H9 (cell line): ENCODE measurements around the gene MYOCOS. TPM values are rescaled to one million over a fixed set of nuclear protein-coding genes. Genes with fewer than 3 reads are reported as not detected.
"Not testable (repeated sequence)": the region's sequence is repeated elsewhere in the genome, so short reads cannot be mapped to it uniquely, and the experiment has no call there.

Source experiments
- DNase-seq: peaks from one replicate; pipeline ENCODE4 v3.0.0-alpha.2; 2017
- H2AFZ ChIP-seq: one replicate; pipeline ENCODE4 v1.6.1; 2013; ENCODE audit warnings: mild to moderate bottlenecking, low read length, control low read depth, moderate library complexity
- H2AK5ac ChIP-seq: 2 replicates; pipeline ENCODE4 v1.6.1; 2013; ENCODE audit warnings: low read length, control low read depth, mixed read lengths; ENCODE audit not compliant: insufficient read length
- H2BK120ac ChIP-seq: one replicate; pipeline ENCODE4 v1.6.1; 2013; ENCODE audit warnings: low read depth, mild to moderate bottlenecking, low read length, control low read depth, inconsistent platforms; ENCODE audit not compliant: poor library complexity, severe bottlenecking
- H2BK12ac ChIP-seq: 2 replicates; pipeline ENCODE4 v1.6.1; 2013; ENCODE audit warnings: low read length, control low read depth, mixed read lengths, low read depth; ENCODE audit not compliant: insufficient read length
- H2BK15ac ChIP-seq: 2 replicates; pipeline ENCODE4 v1.6.1; 2013; ENCODE audit warnings: low read depth, low read length, control low read depth
- H2BK20ac ChIP-seq: one replicate; pipeline ENCODE4 v1.6.1; 2013; ENCODE audit warnings: low read depth, mild to moderate bottlenecking, low read length, control low read depth, inconsistent platforms; ENCODE audit not compliant: poor library complexity, severe bottlenecking
- H2BK5ac ChIP-seq: 2 replicates; pipeline ENCODE4 v1.6.1; 2013; ENCODE audit warnings: low read length, control low read depth, mixed read lengths; ENCODE audit not compliant: insufficient read length
- H3K14ac ChIP-seq: 2 replicates; pipeline ENCODE4 v1.6.1; 2013; ENCODE audit warnings: low read length, control low read depth; ENCODE audit not compliant: insufficient read depth
- H3K18ac ChIP-seq: 2 replicates; pipeline ENCODE4 v1.6.1; 2013; ENCODE audit warnings: low read depth, mild to moderate bottlenecking, mixed read lengths, low read length, control low read depth; ENCODE audit not compliant: insufficient read length
- H3K23ac ChIP-seq: 2 replicates; pipeline ENCODE4 v1.6.1; 2013; ENCODE audit warnings: low read length, control low read depth, mixed read lengths, low read depth; ENCODE audit not compliant: insufficient read length
- H3K23me2 ChIP-seq: 2 replicates; pipeline ENCODE4 v1.6.1; 2013; ENCODE audit warnings: low read depth, mild to moderate bottlenecking, mixed read lengths, low read length, control low read depth; ENCODE audit not compliant: insufficient read length, poor library complexity, severe bottlenecking
- H3K27ac ChIP-seq: 2 replicates; pipeline ENCODE4 v1.5.1; 2013; ENCODE audit warnings: low read length, control low read depth, mixed read lengths, low read depth; ENCODE audit not compliant: insufficient read length
- H3K27me3 ChIP-seq: 2 replicates; pipeline ENCODE4 v1.6.1; 2013; ENCODE audit warnings: low read length, control low read depth, inconsistent platforms; ENCODE audit not compliant: insufficient read depth
- H3K4ac ChIP-seq: 2 replicates; pipeline ENCODE4 v1.6.1; 2013; ENCODE audit warnings: low read depth, mild to moderate bottlenecking, control low read depth, inconsistent platforms, low read length, moderate library complexity
- H3K4me1 ChIP-seq: 2 replicates; pipeline ENCODE4 v1.6.1; 2013; ENCODE audit warnings: low read length, control low read depth, inconsistent platforms; ENCODE audit not compliant: insufficient read depth
- H3K4me2 ChIP-seq: 2 replicates; pipeline ENCODE4 v1.6.1; 2013; ENCODE audit warnings: low read length, control low read depth, mixed read lengths; ENCODE audit not compliant: insufficient read length, insufficient read depth
- H3K56ac ChIP-seq: 2 replicates; pipeline ENCODE4 v1.6.1; 2013; ENCODE audit warnings: low read depth, mild to moderate bottlenecking, mixed read lengths, low read length, control low read depth; ENCODE audit not compliant: insufficient read length
- H3K79me1 ChIP-seq: 2 replicates; pipeline ENCODE4 v1.6.1; 2013; ENCODE audit warnings: low read depth, mild to moderate bottlenecking, moderate library complexity, low read length, control low read depth, inconsistent platforms; ENCODE audit not compliant: insufficient read depth, poor library complexity, severe bottlenecking
- H3K79me2 ChIP-seq: 2 replicates; pipeline ENCODE4 v1.6.1; 2013; ENCODE audit warnings: low read length, control low read depth, inconsistent platforms; ENCODE audit not compliant: insufficient read depth
- H3K9ac ChIP-seq: 2 replicates; pipeline ENCODE4 v1.6.1; 2013; ENCODE audit warnings: low read length, control low read depth, mixed read lengths; ENCODE audit not compliant: insufficient read length; ENCODE audit errors: extremely low read depth
- H3K9me3 ChIP-seq: one replicate; pipeline ENCODE4 v1.6.1; 2013; ENCODE audit warnings: low read depth, low read length, inconsistent platforms; ENCODE audit not compliant: control insufficient read depth
- H3T11ph ChIP-seq: one replicate; pipeline ENCODE4 v1.6.1; 2013; ENCODE audit warnings: mild to moderate bottlenecking, low read length, control low read depth, inconsistent platforms
- H4K20me1 ChIP-seq: one replicate; pipeline ENCODE4 v1.6.1; 2013; ENCODE audit not compliant: control insufficient read depth, insufficient read length, insufficient read depth
- H4K5ac ChIP-seq: 2 replicates; pipeline ENCODE4 v1.6.1; 2013; ENCODE audit warnings: low read depth, mild to moderate bottlenecking, mixed read lengths, low read length, control low read depth; ENCODE audit not compliant: insufficient read length
- H4K8ac ChIP-seq: replicated peaks from 2 replicates; pipeline ENCODE4 v1.6.1; 2013; ENCODE audit warnings: low read length, control low read depth, mixed read lengths, low read depth; ENCODE audit not compliant: insufficient read length
- H4K91ac ChIP-seq: 2 replicates; pipeline ENCODE4 v1.6.1; 2013; ENCODE audit warnings: low read depth, mild to moderate bottlenecking, moderate library complexity, mixed read lengths, low read length, control low read depth; ENCODE audit not compliant: insufficient read length
- H3K27ac Mint-ChIP-seq, 3 experiments: 2 replicates in 2 of 3; 3 replicates in 1 of 3; pipeline ENCODE4 v1.8.0; 2020 to 2021; ENCODE audit warnings: mixed read lengths in 3 of 3, mild to moderate bottlenecking in 1 of 3, moderate library complexity in 1 of 3
- H3K27me3 Mint-ChIP-seq: 2 replicates; pipeline ENCODE4 v1.8.0; 2021; ENCODE audit warnings: low read depth, mild to moderate bottlenecking, moderate library complexity, mixed read lengths
- H3K36me3 Mint-ChIP-seq, 3 experiments: 2 replicates in 2 of 3; 3 replicates in 1 of 3; pipeline ENCODE4 v1.8.0; 2020 to 2021; ENCODE audit warnings: low read depth in 3 of 3, mixed read lengths in 3 of 3; ENCODE audit not compliant: insufficient read depth in 1 of 3
- H3K4me1 Mint-ChIP-seq, 2 experiments: 2 replicates each; pipeline ENCODE4 v1.8.0; 2020; ENCODE audit warnings: mixed read lengths in 2 of 2
- H3K4me3 Mint-ChIP-seq, 2 experiments: 2 replicates in 1 of 2; 3 replicates in 1 of 2; pipeline ENCODE4 v1.8.0; 2020 to 2021; ENCODE audit warnings: mild to moderate bottlenecking in 2 of 2, mixed read lengths in 2 of 2, moderate library complexity in 1 of 2
- H3K9me3 Mint-ChIP-seq, 2 experiments: 2 replicates in 1 of 2; 3 replicates in 1 of 2; pipeline ENCODE4 v1.8.0; 2020; ENCODE audit warnings: mild to moderate bottlenecking in 2 of 2, mixed read lengths in 2 of 2, moderate library complexity in 1 of 2
- CTCF ChIP-seq: fragments of 200-600 bp; sonication (generic); conservative IDR thresholded peaks from 3 replicates; pipeline ENCODE4 v1.8.0; 2021; ENCODE audit warnings: antibody characterized with exemption, mild to moderate bottlenecking
- WGBS: extraction: QIAGEN DNeasy Blood & Tissue Kit; methylation state at CpG from one replicate; pipeline ENCODE4 v1.1.7; 2013; ENCODE audit warnings: missing lambda C conversion rate, low lambda C conversion rate, mixed read lengths; ENCODE audit not compliant: insufficient read length; ENCODE audit errors: extremely low coverage; 5-methylcytosine and 5-hydroxymethylcytosine counted together
- total RNA-seq: library from RNA; stranded (reverse); gene quantifications from 2 replicates; pipeline ENCODE4 v1.2.1, GENCODE V29; 2021

The MYOCOS gene
- total RNA-seq, 1 experiment from 2014 or later = 0.13 TPM

DNA sequence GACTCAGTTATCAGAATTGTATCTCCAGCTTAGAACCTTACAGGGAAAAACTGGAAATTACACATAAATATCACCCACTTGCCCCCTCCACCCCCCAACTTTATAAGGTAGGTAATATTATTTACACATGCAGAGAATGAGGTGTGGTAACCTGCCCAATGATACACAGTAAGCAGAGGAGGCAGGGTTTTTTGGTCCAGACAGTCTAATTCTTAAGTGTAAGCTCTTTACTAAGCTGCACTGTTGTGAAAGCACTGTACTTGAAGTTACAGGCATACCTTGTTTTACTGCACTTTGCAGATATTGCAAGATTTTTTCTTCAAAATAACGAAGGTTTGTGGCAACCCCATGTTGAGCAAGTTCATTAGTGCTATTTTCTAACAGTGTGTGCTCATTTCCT is 24.8 kb upstream of the MYOCOS start:
- Histone ChIP-seq H3K27me3 (no peaks in the 10 kb centered on the region), H2AK5ac (no peak overlapping the region), H2BK20ac (no peak overlapping the region), H2BK12ac (no peak overlapping the region), H3K79me1 (no peaks in the 10 kb centered on the region), H3K9ac (no peak overlapping the region), H3K27ac (no peak overlapping the region), H2BK15ac (no peak overlapping the region), H3K23ac (no peak overlapping the region), H3K56ac (no peak overlapping the region), H3K4ac (no peak overlapping the region), H3T11ph (no peak overlapping the region), H3K4me2 (no peak overlapping the region), H3K9me3 (no peaks in the 10 kb centered on the region), H4K5ac (no peak overlapping the region), H3K23me2 (no peaks in the 10 kb centered on the region), H4K91ac (no peak overlapping the region), H2BK120ac (no peak overlapping the region), H3K4me1 (no peaks in the 10 kb centered on the region), H4K20me1 (no peaks in the 10 kb centered on the region), H3K79me2 (no peaks in the 10 kb centered on the region), H3K14ac (no peak overlapping the region), H2AFZ (no peak overlapping the region), H2BK5ac (no peak overlapping the region), H3K18ac (no peak overlapping the region), H4K8ac (no peak overlapping the region)
- Mint-ChIP-seq H3K27ac (no peak overlapping the region), H3K4me3 (no peak overlapping the region), H3K9me3 (no peaks in the 10 kb centered on the region), H3K36me3 (peaks cover 8 to 22% (median 8%) of the 10 kb centered on the region in 3 experiments; a peak in 6 of 7 replicates), H3K27me3 (no peaks in the 10 kb centered on the region), H3K4me1 (peaks cover 0 to 3% of the 10 kb centered on the region in 2 experiments; a peak in 1 of 4 replicates)
- DNase-seq = no peak
- no peak for TF ChIP-seq CTCF
- WGBS = no CpG with 5 or more reads among the region's 1 CpG

DNA sequence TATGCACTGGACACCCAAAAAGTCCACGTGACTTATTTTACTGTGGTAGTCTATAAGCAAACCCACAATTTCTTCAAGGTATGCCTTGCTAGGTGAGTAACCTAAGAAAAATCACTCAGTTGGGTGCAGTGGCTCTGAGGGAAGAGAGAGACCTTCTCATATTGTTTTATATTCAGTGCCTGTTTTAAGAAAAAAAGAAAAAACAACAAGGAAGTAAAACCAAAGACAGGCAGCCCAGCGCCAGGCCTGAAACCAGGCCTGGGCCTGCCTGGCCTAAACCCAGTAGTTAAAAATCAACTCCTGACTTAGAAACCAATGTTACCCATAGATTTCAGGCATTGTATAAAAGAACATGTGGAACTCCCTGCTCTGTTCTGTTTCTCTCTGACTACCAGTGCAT is 21.7 kb upstream of the MYOCOS start:
- H3K23ac ChIP-seq, H3K4me1 ChIP-seq, H3K14ac ChIP-seq, H2BK15ac ChIP-seq, H2BK12ac ChIP-seq, H3K27me3 Mint-ChIP-seq, H3K9ac ChIP-seq, H2BK120ac ChIP-seq, H4K8ac ChIP-seq, H2BK5ac ChIP-seq, H3T11ph ChIP-seq, DNase-seq, H3K18ac ChIP-seq, H3K23me2 ChIP-seq, H2BK20ac ChIP-seq, H3K4me2 ChIP-seq, H4K5ac ChIP-seq, H3K27me3 ChIP-seq, H3K9me3 ChIP-seq, H3K9me3 Mint-ChIP-seq, H3K27ac Mint-ChIP-seq, H2AK5ac ChIP-seq, H4K91ac ChIP-seq, H3K27ac ChIP-seq, H3K4me3 Mint-ChIP-seq, H3K79me1 ChIP-seq, H4K20me1 ChIP-seq, H2AFZ ChIP-seq, H3K79me2 ChIP-seq, H3K36me3 Mint-ChIP-seq, H3K56ac ChIP-seq, H3K4ac ChIP-seq: not testable (repeated sequence)
- peaks cover 12 to 14% of the 10 kb centered on the region in 2 experiments for H3K4me1 Mint-ChIP-seq
- WGBS = no CpG with 5 or more reads among the region's 2 CpGs
